B cell (primary cell): Measurements from ENCODE around the gene RTN4RL2. TPM values are rescaled to one million over a fixed set of nuclear protein-coding genes. Genes with fewer than 3 reads are reported as not detected.

Source experiments
- ATAC-seq: fragments of 200-7000 bp; cut with Tn5 transposase; one replicate; pipeline ENCODE4 v1.10.0; 2021; ENCODE audit warnings: low read depth, mild to moderate bottlenecking, moderate number of reproducible peaks, moderate library complexity
- CTCF ChIA-PET: fragments of 350-600 bp; sonication (Branson Sonifier 250); formaldehyde crosslinking; loops from one replicate; lab custom pipeline; 2021; ENCODE audit warnings: antibody characterized with exemption, inconsistent platforms; lab: Charles Lee
- POLR2A ChIA-PET: fragments of 350-600 bp; sonication (Branson Sonifier 250); formaldehyde crosslinking; loops from one replicate; lab custom pipeline; 2021; ENCODE audit warnings: antibody characterized with exemption; lab: Charles Lee
- DNase-seq: peaks from one replicate; pipeline ENCODE4 v3.0.0; 2013
- H2AFZ ChIP-seq: 2 replicates; pipeline ENCODE4 v1.6.1; 2012; ENCODE audit warnings: mild to moderate bottlenecking, low read depth, low read length; ENCODE audit not compliant: insufficient read depth, poor library complexity, severe bottlenecking
- H3K27ac ChIP-seq, 2 donors: 1 replicate in 1 of 2; 2 replicates in 1 of 2; pipeline ENCODE4 v1.5.1; 2012 to 2013; ENCODE audit warnings: low read length in 2 of 2, mild to moderate bottlenecking in 2 of 2, moderate library complexity in 1 of 2
- H3K27me3 ChIP-seq, 4 experiments: fragments of 200-600 bp in 1 of 4; sonication (generic) in 1 of 4; replicated peaks in 1 of 4; 1 replicate in 2 of 4; 2 replicates in 2 of 4; pipeline versions ENCODE4 v1.6.1 to v1.7.0; 2013 to 2016; ENCODE audit warnings: low read length in 3 of 4, mild to moderate bottlenecking in 2 of 4, mixed read lengths in 1 of 4, moderate library complexity in 1 of 4; ENCODE audit not compliant: insufficient read depth in 4 of 4, control insufficient read depth in 3 of 4; ENCODE audit errors: control extremely low read depth in 1 of 4
- H3K36me3 ChIP-seq, 2 experiments: replicated peaks in 1 of 2; 1 replicate in 1 of 2; 2 replicates in 1 of 2; pipeline versions ENCODE4 v1.6.1 to v1.7.1; 2013; ENCODE audit warnings: low read length in 1 of 2; ENCODE audit not compliant: insufficient read depth in 2 of 2, control insufficient read depth in 1 of 2; ENCODE audit errors: control extremely low read depth in 1 of 2, extremely low read depth in 1 of 2
- H3K4me1 ChIP-seq, 2 donors: fragments of 200-600 bp in 1 of 2; sonication (generic) in 1 of 2; 1 replicate in 1 of 2; 2 replicates in 1 of 2; pipeline versions ENCODE4 v1.5.1 to v1.6.1; 2013 to 2017; ENCODE audit warnings: low read length in 2 of 2; ENCODE audit not compliant: control insufficient read depth in 2 of 2, insufficient read depth in 2 of 2
- H3K4me2 ChIP-seq: replicated peaks from 2 replicates; pipeline ENCODE3; 2012; ENCODE audit warnings: mild to moderate bottlenecking, low read depth, low read length; ENCODE audit not compliant: poor library complexity, severe bottlenecking
- H3K4me3 ChIP-seq, 5 experiments: fragments of 200-600 bp in 1 of 5; sonication (generic) in 1 of 5; 1 replicate in 3 of 5; 2 replicates in 2 of 5; pipeline versions ENCODE4 v1.5.1 to v1.7.0; 2011 to 2016; ENCODE audit warnings: low read length in 4 of 5, mild to moderate bottlenecking in 4 of 5, low read depth in 2 of 5, control low read depth in 1 of 5, moderate library complexity in 1 of 5; ENCODE audit not compliant: insufficient read depth in 1 of 5; ENCODE audit errors: control extremely low read depth in 1 of 5, extremely low read depth in 1 of 5
- H3K79me2 ChIP-seq: fragments of 200-600 bp; sonication (generic); one replicate; pipeline ENCODE4 v1.6.0; 2016; ENCODE audit warnings: low read length; ENCODE audit not compliant: control insufficient read depth, insufficient read depth
- H3K9ac ChIP-seq: fragments of 200-600 bp; sonication (generic); 2 replicates; pipeline ENCODE4 v1.6.1; 2017; ENCODE audit warnings: mild to moderate bottlenecking, low read length, moderate library complexity
- H3K9me3 ChIP-seq, 3 donors: one replicate each; pipeline versions ENCODE4 v1.6.1 to v1.7.1; 2013; ENCODE audit warnings: low read length in 2 of 3; ENCODE audit not compliant: control insufficient read depth in 2 of 3, insufficient read depth in 1 of 3; ENCODE audit errors: control extremely low read depth in 1 of 3
- H4K20me1 ChIP-seq: 2 replicates; pipeline ENCODE4 v1.6.0; 2012; ENCODE audit warnings: mild to moderate bottlenecking, low read length; ENCODE audit not compliant: insufficient read depth, control insufficient read depth, poor library complexity, severe bottlenecking
- H3K27ac Mint-ChIP-seq: one replicate; pipeline ENCODE4 v1.8.0; 2021; ENCODE audit warnings: mixed read lengths
- H3K27me3 Mint-ChIP-seq: one replicate; pipeline ENCODE4 v1.8.0; 2021; ENCODE audit warnings: mixed read lengths
- H3K4me1 Mint-ChIP-seq: one replicate; pipeline ENCODE4 v1.8.0; 2021; ENCODE audit warnings: mixed read lengths
- H3K4me3 Mint-ChIP-seq: one replicate; pipeline ENCODE4 v1.8.0; 2021; ENCODE audit warnings: mixed read lengths
- H3K9me3 Mint-ChIP-seq: one replicate; pipeline ENCODE4 v1.8.0; 2022; ENCODE audit warnings: mixed read lengths; ENCODE audit not compliant: insufficient read depth
- CTCF ChIP-seq: fragments of 200-600 bp; IDR thresholded peaks from one replicate; pipeline ENCODE4 v1.8.0; 2022; ENCODE audit warnings: antibody characterized with exemption, mild to moderate bottlenecking
- EZH2 ChIP-seq: IDR thresholded peaks from 2 replicates; pipeline ENCODE4 v1.6.1; 2012; ENCODE audit warnings: borderline replicate concordance, low read depth, mild to moderate bottlenecking, moderate library complexity, low read length; ENCODE audit not compliant: insufficient read depth, poor library complexity, severe bottlenecking
- WGBS: methylation state at CpG from one replicate; pipeline ENCODE4 v1.1.5; 2013; ENCODE audit warnings: missing lambda C conversion rate; ENCODE audit not compliant: insufficient coverage; 5-methylcytosine and 5-hydroxymethylcytosine counted together
- intact Hi-C: fragments of 100-400 bp; cut with micrococcal nuclease; formaldehyde crosslinking; loops from one replicate; pipeline ENCODE4 v1.10.0; 2022
- polyA plus RNA-seq: library from polyadenylated mRNA; depleted of rRNA; stranded (reverse); fragments of >200 nt; gene quantifications from 2 replicates; pipeline ENCODE4 v1.2.3, GENCODE V29; 2012
- total RNA-seq, 2 donors: library from RNA; stranded (reverse); fragments of 120-200 nt in 1 of 2; gene quantifications; 1 replicate in 1 of 2; 2 replicates in 1 of 2; pipeline versions ENCODE4 v1.2.3 to v1.2.4, GENCODE V29; 2013 to 2022

The RTN4RL2 gene
- total and polyA plus RNA-seq, 2 donors (not counting 1 experiment from before 2014, with no cell fraction given) = 0.12 to 0.13 TPM

- no peak overlapping the region for H3K27ac Mint-ChIP-seq
- CTCF ChIA-PET = no interaction called here
- 85% methylated on average over 8 of the region's 15 CpGs for WGBS
Measured at GRCh38 chr11:57434640-57435546, 25.4 kb upstream of the RTN4RL2 start.

More at GRCh38 chr11:57434640-57435546, 25.4 kb upstream of the RTN4RL2 start:
- Mint-ChIP-seq H3K9me3 (no peaks in the 10 kb centered on the region), H3K4me1 (no peaks in the 10 kb centered on the region), H3K27me3 (peaks cover 6% of the 10 kb centered on the region), H3K4me3 (no peak overlapping the region)
- Histone ChIP-seq H3K9ac (no peak overlapping the region), H3K4me3 (no peak overlapping the region), H3K27me3 (no peaks in the 10 kb centered on the region), H2AFZ (no peak overlapping the region), H3K9me3 (no peaks in the 10 kb centered on the region), H4K20me1 (no peaks in the 10 kb centered on the region), H3K27ac (no peak overlapping the region), H3K4me2 (no peak overlapping the region), H3K79me2 (no peaks in the 10 kb centered on the region), H3K36me3 (no peaks in the 10 kb centered on the region), H3K4me1 (no peaks in the 10 kb centered on the region)
- TF ChIP-seq EZH2 (no peak), CTCF (no peak)
- ATAC-seq (no peak), DNase-seq (no peak)
- POLR2A ChIA-PET = no interaction called here
- intact Hi-C loops = no loop called here
